GM18858 (cell line): ENCODE measurements around the gene TSPAN13.

Source experiments
- ATAC-seq: cut with Tn5 transposase; IDR thresholded peaks from one replicate; pipeline ENCODE4 v1.9.1; 2021; ENCODE audit not compliant: unreplicated experiment

Gene TSPAN13

DNA sequence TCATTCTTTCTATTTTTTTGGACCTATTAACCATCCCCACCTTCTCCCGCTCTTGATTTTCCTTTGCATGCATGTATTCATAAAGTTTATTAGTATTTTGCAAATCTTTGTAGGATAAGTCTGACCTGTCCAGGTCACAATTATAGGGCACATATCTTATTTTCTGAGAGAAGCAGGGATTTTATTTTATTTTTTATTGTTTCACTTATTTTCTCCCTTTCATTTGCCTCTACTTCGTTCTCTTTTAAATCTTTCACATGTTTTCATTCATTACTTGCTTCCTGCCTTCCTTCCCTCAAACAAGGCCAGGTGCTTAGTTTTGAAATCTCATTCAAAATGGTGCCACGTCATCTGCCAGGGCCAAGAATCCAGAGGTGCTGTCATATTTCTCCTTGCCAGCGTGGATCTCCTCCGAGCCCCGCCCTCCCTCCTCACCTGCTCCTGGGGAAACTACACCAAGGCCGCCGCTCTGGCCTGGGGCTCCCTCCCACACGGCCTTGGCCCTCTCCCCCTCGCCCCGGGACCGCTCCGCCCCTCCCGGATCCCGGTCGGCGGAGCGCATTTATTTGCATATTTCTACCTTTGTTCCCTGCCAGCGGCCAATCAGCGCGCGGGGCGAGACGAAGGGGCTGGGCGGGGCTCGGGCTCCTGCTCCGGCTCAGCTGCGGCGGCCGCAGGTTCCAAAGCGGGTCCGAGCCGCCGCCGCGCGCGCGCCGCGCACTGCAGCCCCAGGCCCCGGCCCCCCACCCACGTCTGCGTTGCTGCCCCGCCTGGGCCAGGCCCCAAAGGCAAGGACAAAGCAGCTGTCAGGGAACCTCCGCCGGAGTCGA, at the start of gene TSPAN13:
TSPAN13 (plus strand) TSS at position 654 of the 830 bp plus-strand sequence. CDS start 213 bp downstream, outside the sequence.
- peak; percentile 58 for ATAC-seq

DNA sequence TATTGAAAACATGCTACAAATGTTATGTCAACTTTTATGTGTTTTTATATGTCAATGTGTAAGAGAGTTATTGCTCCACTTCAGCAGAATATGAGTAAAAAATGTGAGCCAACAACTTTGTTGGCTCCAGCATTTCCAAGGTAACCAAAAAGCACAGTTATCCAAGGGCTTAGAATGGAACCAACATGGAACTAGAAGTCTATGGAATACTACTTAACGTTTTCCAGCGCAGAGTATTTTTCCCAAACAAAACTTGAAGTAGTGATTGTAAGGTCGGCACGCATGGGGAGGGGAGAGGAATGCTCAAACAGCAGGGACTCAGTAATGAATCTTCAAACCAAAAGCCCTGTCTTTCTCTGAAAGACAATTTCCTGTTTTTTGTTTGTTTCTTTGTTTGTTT, 45.0 kb upstream of the TSPAN13 start:
- no peak for ATAC-seq

- ATAC-seq = no peak
These were observed 44.6 kb upstream of the TSPAN13 start for GRCh38 chr7:16708980-16709379.

GRCh38 chr7:16710651-16711050, 42.9 kb upstream of the TSPAN13 start:
- ATAC-seq = no peak

DNA sequence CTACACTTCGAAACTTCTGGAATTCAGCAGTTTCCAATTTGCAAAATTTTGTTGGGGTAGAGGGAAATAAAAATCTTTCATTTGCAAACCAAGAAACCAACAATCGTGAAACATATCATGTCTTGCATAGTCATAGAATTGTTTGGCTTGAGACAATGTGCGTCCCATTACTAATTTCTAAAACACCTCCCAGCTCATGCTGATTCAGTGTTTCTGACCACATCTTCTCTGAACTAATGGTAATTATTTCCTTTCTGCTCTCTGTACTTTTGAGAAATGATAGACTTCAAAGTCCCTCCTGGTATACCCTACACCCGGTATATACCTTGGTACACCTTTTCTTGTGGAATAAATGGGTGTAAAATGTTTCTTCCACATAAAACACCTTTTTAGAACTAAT, 41.8 kb upstream of the TSPAN13 start:
- ATAC-seq = no peak

DNA sequence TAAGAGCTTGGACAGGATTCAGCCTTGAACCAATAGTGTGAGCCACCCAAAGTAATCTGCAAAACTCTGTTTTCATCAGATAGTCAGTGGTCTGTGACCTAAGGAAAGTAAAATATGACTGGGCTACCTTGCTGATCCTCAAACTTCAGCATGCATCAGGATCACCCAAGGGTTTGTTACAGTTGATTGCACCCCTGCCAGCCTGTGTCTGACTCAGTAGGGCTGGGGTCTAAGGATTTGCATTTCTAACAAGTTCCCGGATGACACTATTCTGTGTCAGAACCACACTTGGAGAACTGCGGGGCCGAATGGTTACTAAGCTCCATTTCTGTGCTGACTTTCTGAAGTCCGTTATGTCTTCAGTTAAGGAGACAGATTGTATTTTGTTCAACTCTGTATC, 40.6 kb upstream of the TSPAN13 start:
- ATAC-seq = no peak

DNA sequence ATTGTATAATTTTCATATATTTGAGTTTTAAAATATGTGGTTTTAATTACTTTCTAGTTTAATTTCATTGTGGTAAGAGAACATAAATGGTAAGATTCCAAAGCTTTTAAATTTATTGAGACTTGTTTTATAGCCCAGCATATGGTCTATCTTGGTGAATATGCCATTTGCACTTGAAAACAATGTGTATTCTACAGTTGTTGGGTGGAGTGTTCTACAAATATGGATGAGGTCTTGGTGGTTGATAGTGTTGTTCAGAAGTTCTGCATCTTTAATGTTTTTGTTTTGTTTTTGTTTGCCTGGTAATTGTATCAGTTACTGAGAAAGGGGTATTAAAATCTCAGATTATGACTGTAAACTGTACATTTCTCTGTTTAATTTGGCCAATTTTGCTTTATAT, 37.6 kb upstream of the TSPAN13 start:
- no peak for ATAC-seq

- no peak for ATAC-seq
These were observed 35.4 kb upstream of the TSPAN13 start for GRCh38 chr7:16718111-16718656.

- no peak for ATAC-seq
These were observed 33.9 kb upstream of the TSPAN13 start for GRCh38 chr7:16719699-16720098.

- ATAC-seq = no peak
These were observed 32.0 kb upstream of the TSPAN13 start for GRCh38 chr7:16721541-16721940.

DNA sequence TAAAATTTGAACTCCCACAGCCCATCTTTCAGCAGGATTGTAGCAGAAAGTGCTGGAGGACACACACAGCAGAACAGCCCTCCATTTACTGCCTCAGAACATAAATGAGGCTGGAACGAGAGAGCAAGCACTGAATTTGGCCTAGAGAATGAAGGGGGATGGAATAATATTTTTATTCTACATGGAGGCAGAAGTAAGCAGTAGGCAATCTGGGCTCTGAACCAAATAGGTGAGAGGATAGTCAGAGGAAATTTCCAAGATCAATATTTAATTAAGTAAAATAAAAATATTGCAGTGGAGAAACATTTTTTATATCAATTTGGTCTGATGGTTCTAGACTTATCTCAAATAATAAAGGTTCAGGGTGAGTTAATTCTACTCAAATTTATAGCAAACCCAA, 29.2 kb upstream of the TSPAN13 start:
- no peak for ATAC-seq

DNA sequence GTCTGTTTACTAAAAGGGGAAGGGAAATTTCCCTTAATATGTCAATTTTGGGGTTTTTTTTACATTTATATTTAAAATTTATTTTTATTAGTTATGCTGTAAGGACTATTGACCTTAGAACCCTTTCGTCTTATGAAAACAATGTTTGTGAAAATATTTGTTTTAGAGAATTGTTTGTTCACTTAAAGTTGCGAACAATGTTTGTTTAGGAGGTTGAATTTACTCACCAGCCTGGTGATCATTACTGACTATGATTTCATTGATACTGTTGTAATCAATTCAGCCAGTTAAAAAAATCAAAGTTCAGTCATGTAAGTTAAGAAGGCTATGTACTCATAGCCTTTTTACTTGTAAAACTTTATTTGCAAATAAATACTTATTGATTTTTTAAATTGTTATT, 27.4 kb upstream of the TSPAN13 start:
- no peak for ATAC-seq

- no peak for ATAC-seq
These were observed 25.8 kb upstream of the TSPAN13 start for GRCh38 chr7:16727736-16728135.

- no peak for ATAC-seq
These were observed 24.7 kb upstream of the TSPAN13 start for GRCh38 chr7:16728811-16729210.

- ATAC-seq = no peak
These were observed 24.0 kb upstream of the TSPAN13 start for GRCh38 chr7:16729541-16729940.

DNA sequence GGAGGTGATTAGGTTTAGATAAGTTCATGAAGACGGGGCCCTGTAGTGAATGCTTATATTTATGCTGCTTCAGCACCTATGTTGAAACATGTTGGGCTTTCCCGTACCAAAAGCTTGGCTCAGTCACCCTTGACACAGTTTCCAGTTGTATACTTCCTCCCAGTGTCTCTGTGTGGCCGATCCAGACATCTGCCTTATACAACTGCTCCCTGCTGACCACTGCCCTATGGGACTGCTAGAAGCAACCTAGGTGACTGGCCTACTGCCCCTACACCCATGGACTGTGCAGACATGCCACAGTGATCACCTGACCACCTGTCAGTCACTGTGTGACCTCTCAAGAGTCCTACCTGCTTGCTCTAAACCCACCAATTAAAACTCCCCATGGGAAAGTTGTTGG, 22.6 kb upstream of the TSPAN13 start:
- no peak for ATAC-seq

DNA sequence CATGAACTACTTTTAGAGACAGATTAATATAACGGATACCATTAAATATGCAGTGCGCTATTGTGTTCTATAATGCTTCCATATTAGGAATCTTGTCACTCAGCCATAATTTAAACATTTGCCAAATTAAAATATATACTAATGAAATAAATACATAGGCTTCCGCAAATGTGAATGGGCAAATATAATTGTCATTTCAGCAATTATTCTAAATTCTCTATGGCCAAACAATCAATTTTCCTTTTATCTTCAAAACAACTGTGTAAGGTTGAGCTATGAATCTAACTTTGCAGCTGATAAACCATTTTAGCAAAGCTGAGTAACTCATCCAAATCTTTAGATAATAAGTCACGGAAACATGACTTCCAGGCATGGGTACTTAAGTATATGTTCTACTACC, 20.7 kb upstream of the TSPAN13 start:
- no peak for ATAC-seq

DNA sequence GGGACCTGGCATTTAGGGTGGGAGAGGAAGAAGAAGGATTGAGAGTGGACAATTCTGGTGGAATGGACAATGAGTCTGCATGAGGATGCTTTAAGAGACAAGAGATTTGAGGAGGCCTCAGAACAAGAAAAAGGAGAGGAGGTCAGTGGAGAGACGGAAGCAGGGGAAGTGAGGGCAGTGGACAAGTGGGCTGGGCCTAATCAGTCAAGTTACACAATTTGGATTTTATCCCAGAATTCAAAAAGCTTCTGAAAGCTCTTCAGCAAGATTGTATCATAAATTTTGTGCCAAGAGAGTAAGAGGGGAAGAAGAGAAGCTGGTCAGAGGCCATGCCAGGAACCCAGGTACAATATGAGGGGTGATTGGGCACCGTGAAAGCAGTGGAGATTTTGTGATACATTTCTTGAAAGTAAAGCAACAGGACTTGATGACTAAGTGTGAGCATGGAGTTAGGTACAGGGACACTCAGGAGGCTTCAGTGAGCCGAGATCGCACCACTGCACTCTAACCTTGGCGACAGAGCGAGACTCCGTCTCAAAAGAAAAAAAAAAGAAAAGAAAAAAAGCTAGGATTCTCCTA, 19.3 kb upstream of the TSPAN13 start:
- no peak for ATAC-seq

DNA sequence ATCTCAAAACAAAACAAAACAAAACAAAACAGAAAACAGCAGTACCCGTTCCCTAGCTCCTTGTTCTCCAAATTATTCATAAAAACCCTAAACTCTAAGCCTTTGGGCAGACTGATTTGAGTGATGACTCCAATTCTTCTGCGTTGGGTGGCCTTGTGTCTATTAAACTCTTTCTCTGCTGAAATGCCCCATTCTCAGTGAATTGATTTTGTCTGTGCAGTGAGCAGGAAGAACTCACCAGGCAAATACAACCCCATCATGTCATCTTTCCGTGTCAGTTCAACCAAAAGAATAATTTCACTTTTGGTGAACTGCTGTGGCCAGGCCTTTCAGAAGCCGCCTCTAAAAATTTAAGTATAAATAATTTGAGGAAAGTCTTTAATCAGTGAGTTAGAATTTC, 18.5 kb upstream of the TSPAN13 start:
- no peak for ATAC-seq

DNA sequence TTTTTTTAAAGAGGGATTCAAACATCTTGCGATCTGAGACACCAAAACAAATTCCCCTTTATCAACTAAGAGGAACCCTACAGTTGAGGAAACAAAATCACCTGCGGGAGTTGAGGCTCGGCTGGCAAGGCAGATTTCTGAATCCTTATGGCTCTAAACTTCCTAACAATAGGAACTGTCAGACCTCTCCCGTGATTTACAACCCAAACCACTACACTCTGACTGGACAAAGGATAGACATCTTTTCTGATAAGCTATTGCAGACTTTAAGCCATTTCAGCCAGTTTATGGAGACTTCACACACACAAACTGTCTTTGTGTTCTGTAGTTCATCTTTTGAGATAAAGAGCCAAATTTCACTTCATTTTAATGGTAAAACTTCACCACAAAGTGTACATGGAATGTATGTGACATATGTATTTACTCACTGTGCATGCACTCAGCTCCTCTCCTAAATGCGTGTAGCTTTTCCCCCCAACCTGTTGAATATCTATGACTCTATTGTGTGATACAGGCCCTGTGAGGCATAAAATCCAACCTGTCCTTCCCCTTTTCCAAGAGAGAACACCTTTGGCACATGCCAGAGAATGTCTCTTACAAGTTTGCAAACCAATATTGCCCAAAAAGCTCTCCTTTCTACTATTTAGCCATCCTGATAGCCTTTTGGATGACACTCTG, 15.4 kb upstream of the TSPAN13 start:
- ATAC-seq = no peak

GRCh38 chr7:16739863-16740622, 13.5 kb upstream of the TSPAN13 start:
- no peak for ATAC-seq
